HG03521 (cell line): ENCODE results near the gene COMT.
"Not testable (repeated sequence)": the region's sequence is repeated elsewhere in the genome, so short reads cannot be mapped to it uniquely, and the experiment has no call there.

Experiments used
- ATAC-seq: cut with Tn5 transposase; IDR thresholded peaks from one replicate; pipeline ENCODE4 v1.9.1; 2021; ENCODE audit warnings: mild to moderate bottlenecking, moderate library complexity; ENCODE audit not compliant: unreplicated experiment

The COMT gene

DNA sequence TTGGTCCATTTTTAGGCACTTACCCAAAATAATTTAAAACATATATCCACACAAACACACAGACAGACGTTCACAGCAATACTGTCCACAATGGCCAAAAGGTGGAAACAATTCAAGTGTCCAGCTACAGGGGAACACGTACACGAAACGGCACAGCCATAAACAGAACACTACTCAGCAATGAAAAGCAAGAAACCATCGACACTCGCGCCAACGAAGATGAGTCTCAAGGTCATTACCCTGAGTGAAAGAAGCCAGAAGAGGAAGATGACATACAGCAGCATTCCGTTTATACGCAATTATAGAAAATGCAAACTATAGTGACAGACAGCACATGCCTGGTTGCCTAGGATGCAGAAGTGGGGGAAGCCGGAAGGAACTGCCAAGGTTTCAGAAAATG lies 13.4 kb upstream of the COMT start:
- no peak for ATAC-seq

DNA sequence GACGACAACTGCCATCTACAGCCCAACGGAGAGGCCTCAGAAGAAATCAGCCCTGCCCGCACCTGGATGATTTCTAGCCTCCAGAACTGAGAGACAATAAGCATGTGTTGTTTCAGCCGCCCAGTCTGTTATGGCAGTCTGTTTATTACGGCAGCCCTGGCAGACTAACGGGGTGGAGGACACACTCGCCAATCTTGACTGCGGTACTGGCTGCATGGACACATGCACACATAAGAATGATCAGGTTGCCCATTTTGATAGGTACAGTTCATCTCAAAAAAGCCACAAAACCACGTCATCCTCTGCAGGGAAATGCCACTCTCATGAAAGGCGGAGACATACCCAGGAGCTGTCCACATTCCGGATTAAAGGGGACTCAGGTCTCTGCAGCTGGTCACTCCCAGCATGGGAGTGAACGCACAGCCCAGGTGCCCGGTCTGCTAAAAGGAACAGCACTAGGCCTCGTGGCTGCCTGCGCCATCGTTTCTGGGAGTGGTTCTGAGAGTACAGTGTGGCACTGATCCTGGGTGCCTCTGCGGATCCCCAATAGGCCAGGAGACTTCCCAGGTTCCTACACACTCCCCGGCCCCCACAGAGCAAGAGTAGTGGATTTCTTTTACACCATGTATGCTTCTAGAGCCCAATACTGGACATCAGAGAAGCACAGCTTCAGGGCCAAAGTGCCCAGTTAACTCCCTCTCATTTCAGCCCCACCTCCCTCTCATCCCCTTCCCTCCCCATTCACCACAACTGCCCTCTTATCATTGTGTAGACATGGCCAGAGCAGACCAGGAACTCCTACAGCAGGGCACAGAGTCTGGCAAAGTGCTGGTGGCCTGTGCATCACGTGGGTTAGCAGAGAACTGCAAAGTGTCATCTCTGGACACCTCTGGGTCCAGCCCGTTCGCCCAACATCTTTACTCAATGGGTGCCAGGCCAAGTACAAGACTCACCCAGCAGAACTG lies 11.7 kb upstream of the COMT start:
- ATAC-seq, result no peak

DNA sequence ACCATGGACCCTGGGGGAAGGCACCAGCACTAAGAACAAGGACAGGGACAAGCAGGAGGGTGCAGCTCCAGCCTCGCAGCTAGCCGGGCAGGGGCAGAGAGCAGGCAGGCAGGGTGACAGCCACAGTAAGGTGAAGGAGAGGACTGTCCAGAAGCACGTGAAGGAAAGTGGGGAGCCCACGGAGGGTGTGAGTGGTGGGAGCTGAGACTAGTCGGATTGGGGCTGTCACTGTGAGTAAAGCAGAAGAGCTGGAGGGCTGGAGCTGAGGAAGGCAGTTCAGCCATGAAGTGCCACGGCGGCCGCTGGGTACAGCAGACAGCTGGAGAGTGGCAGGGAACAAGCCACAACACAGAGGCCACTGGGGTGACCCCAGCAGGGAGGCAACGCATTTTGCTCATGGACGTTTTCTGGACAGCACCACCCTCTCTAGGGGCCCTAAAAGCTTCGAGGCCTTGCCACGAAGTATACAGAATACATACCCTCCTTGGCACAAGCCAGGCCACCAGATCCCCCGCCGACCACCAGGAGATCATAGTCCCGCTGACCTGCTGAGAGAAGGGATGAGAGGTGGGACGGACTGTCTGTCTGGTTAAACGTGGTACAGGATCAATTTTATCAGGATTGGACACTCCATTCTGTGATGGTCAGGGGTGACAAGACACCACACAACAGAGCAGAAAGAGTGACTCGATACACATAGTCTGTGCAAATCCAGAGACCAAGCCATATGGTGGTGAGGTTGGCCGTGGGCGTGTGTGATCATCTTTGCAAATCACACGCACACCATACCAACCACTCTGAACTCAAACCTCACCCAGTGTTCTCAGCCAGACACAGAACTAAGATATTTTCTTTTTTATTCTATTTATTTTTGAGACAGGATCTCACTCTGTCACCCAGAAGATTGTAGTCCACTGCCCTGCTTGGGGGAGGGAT lies 10.8 kb upstream of the COMT start:
- ATAC-seq, result no peak

DNA sequence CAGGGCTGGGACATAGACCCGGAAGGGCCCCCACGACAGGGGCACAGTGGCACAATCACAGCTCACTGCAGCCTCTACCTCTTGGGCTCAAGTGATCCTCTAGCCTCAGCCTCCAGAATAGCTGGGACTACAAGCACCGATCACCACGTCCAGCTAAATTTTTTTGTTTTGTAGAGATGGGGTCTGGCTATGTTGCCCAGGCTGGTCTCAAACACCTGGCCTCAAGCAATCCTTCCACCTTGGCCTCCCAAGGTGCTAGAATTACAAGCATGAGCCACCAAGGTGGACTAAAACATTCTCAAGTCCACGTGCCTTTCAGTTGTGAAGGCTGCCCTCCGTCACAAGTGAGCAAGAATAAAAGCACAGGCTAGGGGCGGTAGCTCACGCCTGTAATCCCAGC lies 10.1 kb upstream of the COMT start:
- ATAC-seq, result no peak

DNA sequence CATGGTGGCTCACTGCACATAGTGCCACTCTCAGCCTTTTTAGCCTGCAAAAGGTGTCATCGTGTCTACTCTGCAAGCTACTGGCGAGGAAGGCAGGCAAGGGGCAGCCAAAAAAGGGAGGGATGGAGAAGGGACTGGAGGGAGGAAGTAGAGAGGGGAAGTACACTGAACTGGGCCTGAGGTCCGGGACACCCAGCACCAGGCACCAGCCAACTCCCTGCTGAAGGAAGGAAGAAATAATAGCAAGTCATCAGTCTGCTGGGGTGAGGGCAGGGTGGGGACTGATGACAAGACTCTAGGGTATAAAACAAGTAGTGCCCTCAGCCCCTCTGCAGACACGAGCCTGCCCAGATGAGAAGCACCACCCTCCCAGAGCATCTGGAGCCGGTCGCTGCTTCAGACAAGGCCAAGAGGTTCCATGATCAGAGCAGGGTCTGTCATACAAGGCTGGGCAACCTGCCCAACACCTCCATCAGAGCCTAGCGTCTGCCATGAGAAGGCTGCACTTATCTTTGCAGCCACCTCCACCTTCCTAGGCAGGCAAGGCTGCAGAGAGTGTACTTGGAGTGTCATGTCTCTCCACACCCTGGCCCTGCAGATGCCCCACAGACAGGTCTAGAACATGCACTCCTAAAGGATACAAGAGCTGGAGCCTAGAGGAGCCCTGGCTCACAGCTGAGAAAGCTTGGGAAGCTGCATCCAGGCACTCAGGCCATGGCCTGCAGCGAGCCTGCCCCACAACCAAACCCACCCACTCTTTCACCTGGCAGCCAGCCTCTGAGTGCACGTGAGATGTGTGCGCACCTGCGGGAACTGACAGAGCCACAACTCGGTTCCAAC lies 9.0 kb upstream of the COMT start:
- ATAC-seq, result no peak

DNA sequence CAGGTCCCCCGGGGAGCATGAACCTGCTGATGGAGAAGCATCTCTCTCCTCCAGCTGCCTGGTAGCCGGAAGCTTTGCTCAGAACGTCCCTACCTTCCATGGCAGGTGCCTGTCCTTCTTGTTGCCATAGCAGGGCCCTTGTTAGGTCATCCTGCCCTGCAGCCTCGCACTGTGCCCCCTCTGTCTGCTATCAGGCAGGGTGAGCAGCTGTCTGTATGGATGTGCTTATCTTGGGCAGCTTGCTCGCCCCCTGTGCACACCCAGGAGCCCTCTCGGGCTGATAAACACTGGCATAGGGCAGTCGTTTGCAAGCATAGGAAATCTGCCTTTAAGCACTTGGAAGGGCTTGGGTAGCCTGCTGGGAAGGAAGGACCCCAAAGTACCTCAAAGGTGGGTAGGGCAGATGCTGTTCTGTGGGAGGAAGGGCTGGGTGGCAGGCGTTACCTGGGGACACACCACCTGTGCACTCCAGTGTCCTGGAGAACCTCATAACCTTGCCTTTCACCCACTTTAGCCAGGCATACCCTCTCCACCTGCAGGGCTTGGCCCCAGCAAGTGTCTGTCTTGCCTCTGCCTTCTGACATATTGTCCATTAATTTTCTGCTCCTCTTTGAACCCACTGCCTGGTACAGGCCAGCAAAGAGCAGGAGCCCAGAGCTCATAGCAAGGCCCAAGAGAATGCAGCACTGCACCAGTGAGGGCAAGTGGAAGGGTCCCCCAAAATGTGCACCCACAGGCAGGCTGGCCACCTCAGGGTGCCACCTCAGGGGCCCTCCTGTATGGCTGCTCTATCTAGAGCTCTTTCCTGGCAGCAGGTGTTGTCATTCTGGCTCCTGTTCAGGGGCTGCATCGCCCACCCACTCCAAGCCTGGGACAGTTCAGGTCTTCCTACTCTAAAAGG lies 8.0 kb upstream of the COMT start:
- no peak for ATAC-seq

DNA sequence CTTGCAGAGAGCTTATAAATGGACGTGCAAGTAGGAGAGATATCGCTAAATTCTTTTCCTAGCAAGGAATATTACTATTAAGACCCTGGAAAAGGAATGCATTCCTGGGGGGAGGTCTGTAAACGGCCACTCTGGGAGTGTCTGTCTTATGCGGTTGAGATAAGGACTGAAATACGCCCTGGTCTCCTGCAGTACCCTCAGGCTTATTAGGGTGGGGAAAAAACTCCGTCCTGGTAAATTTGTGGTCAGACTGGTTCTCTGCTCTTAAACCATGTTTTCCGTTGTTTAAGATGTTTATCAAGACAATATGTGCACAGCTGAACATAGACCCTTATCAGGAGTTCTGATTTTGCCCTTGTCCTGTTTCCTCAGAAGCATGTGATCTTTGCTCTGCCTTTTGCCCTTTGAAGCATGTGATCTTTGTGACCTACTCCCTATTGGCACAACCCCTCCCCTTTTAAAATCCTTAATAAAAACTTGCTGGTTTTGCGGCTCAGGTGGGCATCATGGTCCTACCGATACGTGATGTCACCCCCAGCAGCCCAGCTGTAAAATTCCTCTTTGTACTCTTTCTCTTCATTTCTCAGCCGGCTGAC lies 6.4 kb upstream of the COMT start:
- not testable (repeated sequence) for ATAC-seq

DNA sequence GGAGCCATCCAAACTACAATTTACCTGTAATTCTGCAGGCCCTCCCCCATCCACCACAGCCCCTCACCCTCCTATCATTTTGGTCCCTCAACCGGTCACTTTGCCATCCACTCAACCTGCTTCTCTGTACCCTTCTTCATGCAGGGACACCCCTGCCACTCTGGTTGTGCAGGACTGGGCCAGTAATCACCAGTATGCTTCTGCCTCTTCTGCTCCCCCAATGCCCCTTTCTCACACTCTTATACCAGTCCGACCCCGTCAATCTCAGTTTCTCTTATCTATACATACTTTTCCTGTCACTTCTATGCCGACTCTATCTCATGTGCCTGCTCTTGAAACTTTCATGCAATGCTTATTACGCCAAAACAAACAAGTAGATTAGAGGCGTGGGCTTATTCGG lies 5.1 kb upstream of the COMT start:
- ATAC-seq, result no peak

DNA sequence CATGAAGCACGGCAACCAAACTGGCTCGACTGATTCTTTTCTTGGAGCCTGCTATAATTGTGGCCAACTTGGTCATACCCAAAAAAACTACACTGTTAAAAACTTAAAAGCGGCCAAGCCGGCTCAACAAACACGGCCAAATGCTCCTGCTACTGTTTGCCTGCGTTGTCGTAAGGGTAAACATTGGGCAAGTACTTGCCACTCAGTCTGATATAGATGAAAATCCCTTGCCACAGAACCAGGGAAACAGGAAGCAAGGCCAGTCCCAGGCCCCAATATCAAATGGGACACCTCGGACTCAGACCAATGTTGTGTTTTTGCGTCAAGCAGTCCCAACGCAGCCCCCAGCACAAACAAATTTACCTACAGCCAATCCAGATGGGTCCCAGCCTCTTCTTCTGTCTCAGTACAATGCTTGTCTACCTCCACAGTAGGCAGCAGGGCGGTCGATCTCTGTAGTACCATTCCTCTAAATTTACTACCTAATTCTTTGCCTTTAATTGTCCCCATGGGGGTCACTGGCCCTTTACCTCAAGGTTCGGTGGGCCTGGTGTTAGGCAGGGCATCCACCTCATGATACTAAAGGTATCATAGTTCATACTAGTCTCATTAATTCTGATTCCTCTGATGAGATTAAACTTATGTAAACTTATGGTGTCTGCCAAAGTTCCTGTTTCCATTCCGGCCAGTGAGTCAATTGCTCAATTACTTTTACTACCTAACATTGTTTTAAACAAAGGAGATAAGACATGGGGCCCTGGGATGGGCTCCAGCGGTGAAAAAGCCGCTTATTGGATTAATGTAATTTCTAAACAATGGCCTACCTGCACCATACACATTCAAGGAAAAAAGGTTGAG lies 3.7 kb upstream of the COMT start:
- no peak for ATAC-seq

DNA sequence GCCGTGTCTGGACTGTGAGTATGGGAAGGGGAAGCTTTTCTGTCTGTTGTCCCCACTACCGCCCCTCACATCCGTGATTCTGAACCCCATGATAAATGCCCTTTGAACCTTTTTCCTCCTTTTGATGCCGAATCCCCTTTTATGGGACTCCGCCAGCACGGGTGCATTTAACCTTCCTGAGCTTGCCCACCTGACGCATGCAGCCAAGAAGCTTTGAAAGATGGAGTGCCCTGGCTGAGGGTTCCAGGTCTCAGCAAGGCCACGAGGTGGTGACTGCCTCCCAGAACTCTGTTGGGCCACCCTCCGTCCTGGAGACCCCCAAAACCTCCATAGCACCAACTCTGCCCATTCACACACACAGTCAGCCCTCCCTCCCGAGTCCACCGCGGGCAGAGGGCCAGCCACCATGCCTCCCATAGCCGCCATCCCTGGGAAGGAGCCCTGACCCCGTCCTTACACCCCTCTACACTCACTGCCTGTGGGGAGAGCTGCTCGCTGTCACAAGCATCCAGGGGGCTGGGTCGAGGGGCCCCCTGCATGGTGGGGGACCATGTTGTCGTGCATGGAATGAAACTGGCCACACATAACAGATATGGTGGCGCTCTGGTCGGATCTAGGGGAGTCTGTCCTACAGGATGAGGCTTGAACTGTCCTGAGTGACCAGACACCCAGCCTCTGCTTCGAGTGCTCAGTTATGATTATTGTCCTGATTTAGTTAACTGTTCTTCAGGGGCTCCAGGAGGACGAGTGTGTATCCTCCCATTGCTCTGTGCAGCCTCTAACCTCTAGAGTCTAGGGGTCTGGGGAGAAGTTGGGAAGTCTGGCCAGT lies 822 bp upstream of the COMT start:
- no peak for ATAC-seq

DNA sequence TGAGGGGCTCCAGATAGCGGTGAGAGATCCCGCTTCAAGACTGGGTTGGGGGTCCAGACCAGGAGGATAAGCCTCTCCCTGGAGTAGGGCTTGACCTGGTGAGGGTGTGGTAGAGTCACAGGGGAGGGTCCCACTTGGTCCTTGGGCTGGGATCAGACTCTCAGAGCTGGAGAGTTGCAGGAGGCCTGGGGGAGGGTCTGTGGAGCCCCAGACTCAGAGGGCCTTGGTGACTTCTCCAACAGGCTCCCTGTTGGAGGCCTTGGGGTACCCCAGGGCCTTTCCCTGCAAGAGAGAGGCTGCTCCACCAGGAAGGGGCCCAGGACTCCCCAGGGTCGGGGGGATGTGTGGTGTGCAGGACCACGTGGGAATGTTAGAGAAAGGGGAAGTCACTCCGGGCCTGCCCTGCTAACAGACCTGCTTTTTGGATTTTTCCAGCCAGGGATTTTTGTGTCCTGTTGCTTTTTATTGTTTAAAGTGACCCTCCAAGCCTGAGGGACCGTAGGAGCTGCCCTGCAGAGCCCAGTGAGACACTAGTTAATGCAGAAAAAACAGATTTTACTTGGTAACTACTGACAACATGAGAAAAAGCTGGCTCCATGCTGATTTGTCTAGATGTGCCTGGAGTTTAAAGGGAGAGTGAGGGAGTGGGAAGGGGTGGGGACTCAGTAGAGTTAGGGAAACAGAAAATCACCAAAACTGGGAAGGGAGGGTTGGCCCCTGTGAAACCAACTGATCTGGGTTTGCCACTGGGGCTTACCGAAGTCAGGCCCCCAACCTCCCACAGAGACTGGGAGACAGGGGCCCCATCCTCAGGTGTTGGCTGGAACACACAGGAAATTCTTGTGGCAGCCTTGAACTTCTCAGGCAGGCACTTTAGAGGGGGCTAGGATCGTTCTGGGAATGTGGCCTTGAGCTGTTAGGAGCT lies 847 bp downstream of the COMT start:
- no peak for ATAC-seq

DNA sequence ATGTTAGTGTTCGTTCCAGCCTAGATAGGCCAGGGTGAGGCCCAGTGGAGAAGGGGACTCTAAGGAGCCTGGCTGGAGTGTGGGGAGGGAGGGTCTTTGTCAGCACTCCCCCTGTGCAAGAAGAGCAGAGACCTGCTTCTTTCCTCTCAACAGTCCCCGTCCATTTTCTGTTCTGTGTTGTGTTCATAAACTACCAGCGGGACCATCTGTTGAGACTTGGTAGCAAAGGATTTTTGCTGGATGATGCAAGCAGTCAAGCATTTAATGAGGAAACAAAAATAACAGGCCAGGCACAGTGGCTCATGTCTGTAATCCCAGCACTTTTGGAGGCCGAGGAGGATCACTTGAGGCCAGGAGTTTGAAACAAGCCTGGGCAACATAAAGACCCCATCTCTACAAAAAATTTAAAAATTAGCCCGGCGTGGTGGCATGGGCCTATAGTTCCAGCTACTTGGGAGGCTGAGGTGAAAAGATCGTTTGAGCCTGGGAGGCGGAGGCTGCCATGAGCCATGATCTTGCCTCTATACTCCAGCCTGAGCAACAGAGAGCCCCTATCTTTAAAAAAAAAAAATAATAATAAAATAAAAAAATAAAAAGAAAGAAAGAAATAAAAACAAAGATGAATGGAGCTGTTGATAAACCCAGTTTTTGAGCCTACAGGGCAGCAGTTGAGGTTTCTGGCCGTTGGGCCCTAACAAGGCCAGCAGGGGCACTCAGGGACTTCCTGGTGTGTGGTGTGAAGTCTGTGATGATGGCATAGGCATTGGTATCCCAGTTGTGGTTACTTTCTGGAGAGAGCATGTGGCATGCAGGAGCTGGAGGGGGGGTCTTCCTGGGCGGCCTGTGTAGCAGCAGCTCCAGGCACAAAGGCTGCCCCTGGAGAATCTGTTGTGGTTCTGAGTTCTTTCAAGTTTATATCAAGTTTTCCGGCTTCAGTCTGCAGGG lies 1.8 kb downstream of the COMT start:
- ATAC-seq, result no peak

DNA sequence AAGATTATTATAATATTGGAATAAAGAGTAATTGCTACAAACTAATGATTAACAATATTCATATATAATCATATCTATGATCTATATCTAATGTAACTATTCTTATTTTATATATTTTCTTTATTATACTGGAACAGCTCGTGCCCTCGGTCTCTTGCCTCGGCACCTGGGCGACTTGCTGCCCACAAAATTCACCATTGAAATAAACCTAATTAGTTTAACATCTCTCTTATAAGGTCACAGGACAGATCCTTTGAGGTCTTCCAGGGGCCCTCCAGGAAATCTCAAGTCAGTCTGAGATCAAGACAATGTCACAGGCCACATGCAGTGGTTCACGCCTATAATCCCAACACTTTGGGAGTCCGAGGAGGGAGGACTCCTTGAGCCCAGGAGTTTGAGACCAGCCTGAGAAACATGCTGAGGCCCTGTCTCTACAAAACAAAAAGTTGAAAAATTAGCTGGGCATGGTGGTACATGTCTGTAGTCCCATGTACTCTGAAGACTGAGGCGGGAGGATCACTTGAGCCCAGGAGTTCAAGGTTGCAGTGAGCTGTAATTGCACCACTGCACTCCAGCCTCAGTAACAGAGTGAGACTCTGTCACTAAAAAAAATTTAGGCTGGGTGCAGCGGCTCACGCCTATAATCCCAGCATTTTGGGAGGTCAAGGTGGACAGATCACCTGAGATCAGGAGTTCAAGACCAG lies 6.6 kb downstream of the COMT start:
- no peak for ATAC-seq

DNA sequence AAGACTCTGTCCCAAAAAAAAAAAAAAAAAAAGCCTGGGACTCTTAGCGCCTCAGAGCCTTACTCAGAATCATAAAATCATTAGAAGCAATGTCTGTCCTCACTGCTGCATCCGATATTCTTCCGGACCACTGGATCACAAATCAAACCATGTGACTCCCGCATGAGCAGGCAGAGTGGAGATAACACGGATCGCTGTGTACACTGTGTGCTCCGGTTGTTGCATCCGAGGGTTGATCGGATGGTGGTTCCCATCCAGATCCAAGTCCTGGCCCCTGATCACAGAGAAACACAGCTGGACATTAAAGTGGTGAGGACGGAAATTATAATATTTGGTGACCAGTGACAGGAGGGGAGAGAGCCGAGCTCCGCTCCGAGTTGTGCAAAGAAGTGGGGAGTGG lies 9.8 kb downstream of the COMT start:
- ATAC-seq, result no peak
